Measurements from ENCODE around the gene EFNB3.

DNA sequence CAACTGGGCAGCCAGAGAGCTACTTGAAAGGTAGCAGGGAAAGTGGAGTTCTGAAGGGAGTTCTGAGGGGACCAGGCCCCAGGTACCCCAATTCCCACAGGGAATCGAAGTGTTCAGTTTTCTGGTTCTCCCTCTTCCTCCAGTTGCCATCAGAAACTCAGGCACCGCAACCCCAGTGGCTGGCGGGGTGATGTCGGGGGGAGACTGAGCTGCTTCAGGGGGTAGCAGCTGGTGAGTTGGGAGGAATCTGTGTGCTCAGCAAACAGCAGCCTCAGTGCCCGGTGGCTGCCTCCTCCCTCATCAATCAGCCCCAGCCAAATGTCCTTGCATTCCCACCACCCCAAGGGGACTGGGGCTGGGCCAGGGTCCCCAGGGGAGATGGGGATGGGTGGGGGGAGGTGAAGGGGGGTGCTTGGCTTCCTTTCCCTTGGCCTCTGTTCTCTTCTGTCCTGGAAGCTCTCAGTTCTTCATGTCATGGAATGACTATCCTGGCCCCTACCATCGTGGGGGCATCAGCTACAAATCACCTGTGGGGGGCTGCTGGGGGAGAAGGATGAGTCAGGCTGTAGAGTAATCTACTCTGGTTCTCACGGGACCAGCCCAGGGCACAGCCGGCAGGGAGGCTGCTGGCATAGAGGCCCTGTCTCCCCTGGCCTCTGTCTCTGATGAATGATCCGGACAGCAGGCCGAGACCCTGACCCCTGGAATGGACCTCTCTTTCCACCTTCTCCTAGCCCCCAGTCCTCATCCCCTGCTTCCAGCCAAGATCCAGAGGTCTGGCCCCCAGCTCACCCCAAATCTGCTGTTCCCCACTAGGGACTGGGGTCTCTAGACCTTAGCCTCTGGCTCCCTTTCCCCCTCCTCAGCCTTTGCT is 10.0 kb downstream of the EFNB3 start:
- TF ChIP-seq, protein P1, sequence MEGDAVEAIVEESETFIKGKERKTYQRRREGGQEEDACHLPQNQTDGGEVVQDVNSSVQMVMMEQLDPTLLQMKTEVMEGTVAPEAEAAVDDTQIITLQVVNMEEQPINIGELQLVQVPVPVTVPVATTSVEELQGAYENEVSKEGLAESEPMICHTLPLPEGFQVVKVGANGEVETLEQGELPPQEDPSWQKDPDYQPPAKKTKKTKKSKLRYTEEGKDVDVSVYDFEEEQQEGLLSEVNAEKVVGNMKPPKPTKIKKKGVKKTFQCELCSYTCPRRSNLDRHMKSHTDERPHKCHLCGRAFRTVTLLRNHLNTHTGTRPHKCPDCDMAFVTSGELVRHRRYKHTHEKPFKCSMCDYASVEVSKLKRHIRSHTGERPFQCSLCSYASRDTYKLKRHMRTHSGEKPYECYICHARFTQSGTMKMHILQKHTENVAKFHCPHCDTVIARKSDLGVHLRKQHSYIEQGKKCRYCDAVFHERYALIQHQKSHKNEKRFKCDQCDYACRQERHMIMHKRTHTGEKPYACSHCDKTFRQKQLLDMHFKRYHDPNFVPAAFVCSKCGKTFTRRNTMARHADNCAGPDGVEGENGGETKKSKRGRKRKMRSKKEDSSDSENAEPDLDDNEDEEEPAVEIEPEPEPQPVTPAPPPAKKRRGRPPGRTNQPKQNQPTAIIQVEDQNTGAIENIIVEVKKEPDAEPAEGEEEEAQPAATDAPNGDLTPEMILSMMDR (IDR thresholded peaks at IDR 0.05), result no peak
- TF ChIP-seq EP300 (IDR thresholded peaks at IDR 0.05), result no peak
- TF ChIP-seq POLR2AphosphoS5 (IDR thresholded peaks at IDR 0.05), result no peak
- no peak for TF ChIP-seq POLR2A (IDR thresholded peaks at IDR 0.05)

All from stomach (tissue), 4 donors.